Heart right ventricle (tissue), 16 donors: ENCODE results near the gene HK1. TPM values are rescaled to one million over a fixed set of nuclear protein-coding genes. Genes with fewer than 3 reads are reported as not detected.
"Not testable (repeated sequence)": the region's sequence is repeated elsewhere in the genome, so short reads cannot be mapped to it uniquely, and the experiment has no call there.

Experiments
- ATAC-seq, 8 donors: fragments of 200-7000 bp; cut with Tn5 transposase; one replicate each; pipeline ENCODE4 v1.9.1; 2020; ENCODE audit warnings: mild to moderate bottlenecking in 8 of 8, moderate library complexity in 8 of 8, moderate number of reproducible peaks in 1 of 8
- DNase-seq, 2 donors: peaks; one replicate each; pipeline ENCODE4 v3.0.0-alpha.2; 2020
- H3K27ac ChIP-seq, 10 donors: fragments of 200-600 bp; sonication (generic) in 2 of 10; one replicate each; pipeline versions ENCODE4 v1.5.0 to v1.8.0; 2020 to 2022; ENCODE audit warnings: mild to moderate bottlenecking in 3 of 10
- H3K27me3 ChIP-seq, 7 donors: fragments of 200-600 bp; one replicate each; pipeline ENCODE4 v1.8.0; 2021 to 2022; ENCODE audit warnings: mild to moderate bottlenecking in 2 of 7
- H3K36me3 ChIP-seq, 9 donors: fragments of 200-600 bp; sonication (generic) in 1 of 9; one replicate each; pipeline versions ENCODE4 v1.5.0 to v1.8.0; 2020 to 2022; ENCODE audit warnings: mild to moderate bottlenecking in 2 of 9
- H3K4me1 ChIP-seq, 9 donors: fragments of 200-600 bp; sonication (generic) in 1 of 9; one replicate each; pipeline versions ENCODE4 v1.5.0 to v1.8.0; 2020 to 2022; ENCODE audit warnings: mild to moderate bottlenecking in 4 of 9
- H3K4me3 ChIP-seq, 10 donors: fragments of 200-600 bp; sonication (generic) in 2 of 10; one replicate each; pipeline versions ENCODE4 v1.5.0 to v1.8.0; 2020 to 2022; ENCODE audit warnings: mild to moderate bottlenecking in 7 of 10, moderate library complexity in 2 of 10
- H3K9me3 ChIP-seq, 11 donors: fragments of 200-600 bp in 10 of 11; sonication (generic) in 2 of 11; one replicate each; pipeline versions ENCODE4 v1.5.0 to v1.8.0; 2013 to 2022; ENCODE audit warnings: mild to moderate bottlenecking in 2 of 11, control low read depth in 1 of 11, moderate library complexity in 1 of 11
- WGBS, 2 donors: extraction: QIAGEN DNeasy Blood & Tissue Kit; methylation state at CpG; one replicate each; pipeline ENCODE4 v1.1.7; 2013; ENCODE audit warnings: inconsistent platforms in 1 of 2; 5-methylcytosine and 5-hydroxymethylcytosine counted together
- intact Hi-C, 10 donors: fragments of 100-400 bp; cut with DNase I; formaldehyde crosslinking; loops; one replicate each; pipeline versions ENCODE4 v1.11.1 to v1.14.2; 2022
- polyA plus RNA-seq, 2 donors: library from polyadenylated mRNA; stranded (reverse); fragments of 200-250 nt; gene quantifications; one replicate each; pipeline ENCODE4 v1.2.3, GENCODE V29; 2013
- total RNA-seq, 10 donors: library from RNA; stranded (reverse); fragmentation: NEBNext Ultra II Directional in 3 of 10; extraction: Animal tissue kit (Norgen Biotek cat#: 25700) in 3 of 10; gene quantifications; one replicate each; pipeline versions ENCODE4 v1.2.1 to v1.2.4, GENCODE V29; 2021 to 2023
- TF ChIP-seq, protein P1 (sequence below), 9 donors: fragments of 200-600 bp; sonication (generic) in 2 of 9; IDR thresholded peaks; one replicate each; pipeline versions ENCODE4 v1.5.0 to v1.8.0; 2021 to 2022; ENCODE audit warnings: antibody characterized with exemption in 9 of 9, mild to moderate bottlenecking in 5 of 9, moderate library complexity in 1 of 9
- donor health status: Arrhythmogenic right ventricular cardiomyopathy.
- donor health status: ischemic (EF 13 %, LVEDD 7.1; RV severe dilation, severe dysfunction).
- donor health status: healthy with polysubstance abuse.
- donor health status: DM: no; HTN: yes; CAD: no.
- donor health status: DM: no; HTN: no; CAD: no.
- donor health status: ischemic (EF 25% LVEDD 6.9; RV normal size, moderate dysfunction).
- donor health status: ischemic (EF 25% LVEDD 5.7; RV mildly dilated, moderate dysfunction).
- donor health status: healthy.
- donor health status: DM: yes; HTN: yes; CAD: no.
- donor health status: Ischemic cardiomyopathy.
- donor health status: ischemic (EF 35%, LVEDD 5.7; RV mildly dilated, moderate dysfunction).
- donor health status: nonischemic (EF 11% LVEDD 7.7; RV severe dilation, severe dysfunction).
- donor health status: DM: yes; HTN: yes; CAD: no.
- donor health status: PGD.
- donor health status: ischemic (EF 29% LVEDD 5.4; RV normal size, mild dysfunction).
- donor health status: nonischemic (EF 23%, LVEDD 6.1; RV moderate dilation, normal function).

The HK1 gene
- total and polyA plus RNA-seq, 12 donors: 51.9 to 322 (median 233) TPM

DNA sequence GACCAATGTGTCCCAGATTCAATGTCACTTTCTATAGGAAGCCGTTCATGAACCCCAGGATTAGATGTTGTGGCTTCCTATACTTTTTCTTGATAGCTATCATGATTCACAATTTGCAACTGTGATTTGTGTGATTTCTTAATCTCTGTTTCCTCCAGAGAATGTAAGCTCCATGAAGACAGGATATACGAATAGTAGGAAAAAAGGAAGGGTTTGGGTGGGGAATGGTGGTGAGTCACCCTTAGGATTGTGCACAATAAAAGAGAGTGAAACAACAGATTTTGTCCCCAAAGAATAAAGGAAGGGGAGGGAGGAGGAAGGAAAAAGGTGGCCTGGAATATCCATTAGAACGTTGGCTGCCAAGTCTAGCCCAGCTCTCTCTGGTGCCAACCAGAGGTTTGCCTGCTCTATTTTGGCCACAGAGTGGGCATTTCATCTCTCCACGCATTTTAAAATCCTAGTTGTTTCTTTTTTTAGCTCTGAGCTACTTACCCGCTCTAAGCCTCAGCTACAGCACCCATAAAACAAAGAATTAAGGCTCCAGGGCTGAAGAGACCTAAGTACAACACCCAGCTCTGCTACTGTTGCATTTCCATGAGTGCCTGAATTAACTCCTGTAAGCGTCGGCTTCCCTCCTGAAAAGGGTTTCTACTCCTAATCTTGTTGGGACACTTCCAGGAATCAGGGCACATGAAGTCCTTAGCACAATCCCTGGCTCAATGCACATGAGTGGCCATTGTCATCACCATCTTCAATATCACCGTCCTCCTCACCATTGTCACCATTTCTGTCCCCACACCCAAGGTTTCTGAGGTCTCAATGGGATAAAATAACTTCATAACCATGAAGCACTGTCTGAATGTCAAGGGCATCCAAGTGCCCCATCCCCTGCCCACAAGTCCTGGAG is 3.5 kb downstream of the HK1 start:
- Histone ChIP-seq H3K27ac (peak overlapping the region in 3 of 10 donors; percentile 16 to 37 (median 19)), H3K27me3 (no peaks in the 10 kb centered on the region), H3K36me3 (no peaks in the 10 kb centered on the region), H3K4me1 (peaks cover 0 to 27% (median 11%) of the 10 kb centered on the region in 9 donors), H3K4me3 (no peak overlapping the region), H3K9me3 (peaks cover 0 to 7% (median 0%) of the 10 kb centered on the region in 11 donors)
- peak in 6 of 8 donors; percentile 36 to 82 (median 68) for ATAC-seq
- TF ChIP-seq, protein P1, sequence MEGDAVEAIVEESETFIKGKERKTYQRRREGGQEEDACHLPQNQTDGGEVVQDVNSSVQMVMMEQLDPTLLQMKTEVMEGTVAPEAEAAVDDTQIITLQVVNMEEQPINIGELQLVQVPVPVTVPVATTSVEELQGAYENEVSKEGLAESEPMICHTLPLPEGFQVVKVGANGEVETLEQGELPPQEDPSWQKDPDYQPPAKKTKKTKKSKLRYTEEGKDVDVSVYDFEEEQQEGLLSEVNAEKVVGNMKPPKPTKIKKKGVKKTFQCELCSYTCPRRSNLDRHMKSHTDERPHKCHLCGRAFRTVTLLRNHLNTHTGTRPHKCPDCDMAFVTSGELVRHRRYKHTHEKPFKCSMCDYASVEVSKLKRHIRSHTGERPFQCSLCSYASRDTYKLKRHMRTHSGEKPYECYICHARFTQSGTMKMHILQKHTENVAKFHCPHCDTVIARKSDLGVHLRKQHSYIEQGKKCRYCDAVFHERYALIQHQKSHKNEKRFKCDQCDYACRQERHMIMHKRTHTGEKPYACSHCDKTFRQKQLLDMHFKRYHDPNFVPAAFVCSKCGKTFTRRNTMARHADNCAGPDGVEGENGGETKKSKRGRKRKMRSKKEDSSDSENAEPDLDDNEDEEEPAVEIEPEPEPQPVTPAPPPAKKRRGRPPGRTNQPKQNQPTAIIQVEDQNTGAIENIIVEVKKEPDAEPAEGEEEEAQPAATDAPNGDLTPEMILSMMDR (IDR thresholded peaks at IDR 0.05): no peak
- intact Hi-C loops: no loop called here
- 55 to 60% methylated on average over 8 of the region's 8 CpGs for WGBS, 2 donors
- no peak for DNase-seq

DNA sequence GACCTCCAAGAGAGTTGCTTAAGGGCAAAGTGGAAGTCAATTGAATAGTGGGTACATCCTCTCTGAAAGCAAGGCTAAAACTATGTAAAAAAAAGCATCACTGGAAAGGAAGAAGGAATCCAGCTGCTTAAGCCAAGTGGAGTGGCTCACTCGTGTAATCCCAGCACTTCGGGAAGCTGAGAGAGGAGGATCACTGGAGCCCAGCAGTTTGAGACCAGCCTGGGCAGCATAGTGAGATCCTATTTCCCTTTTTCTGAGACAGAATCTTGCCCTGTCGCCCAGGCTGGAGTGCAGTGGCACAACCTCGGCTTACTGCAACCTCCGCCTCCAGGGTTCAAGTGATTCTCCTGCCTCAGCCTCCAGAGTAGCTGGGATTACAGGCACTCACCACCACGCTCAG is 6.1 kb downstream of the HK1 start:
- 80 to 83% methylated on average over 6 of the region's 6 CpGs for WGBS, 2 donors
- H3K9me3 ChIP-seq, H3K27ac ChIP-seq, H3K4me3 ChIP-seq, intact Hi-C loops, H3K36me3 ChIP-seq, DNase-seq, ATAC-seq, H3K27me3 ChIP-seq: not testable (repeated sequence)
- H3K4me1 ChIP-seq: peaks cover 0 to 11% (median 2%) of the 10 kb centered on the region in 9 donors

DNA sequence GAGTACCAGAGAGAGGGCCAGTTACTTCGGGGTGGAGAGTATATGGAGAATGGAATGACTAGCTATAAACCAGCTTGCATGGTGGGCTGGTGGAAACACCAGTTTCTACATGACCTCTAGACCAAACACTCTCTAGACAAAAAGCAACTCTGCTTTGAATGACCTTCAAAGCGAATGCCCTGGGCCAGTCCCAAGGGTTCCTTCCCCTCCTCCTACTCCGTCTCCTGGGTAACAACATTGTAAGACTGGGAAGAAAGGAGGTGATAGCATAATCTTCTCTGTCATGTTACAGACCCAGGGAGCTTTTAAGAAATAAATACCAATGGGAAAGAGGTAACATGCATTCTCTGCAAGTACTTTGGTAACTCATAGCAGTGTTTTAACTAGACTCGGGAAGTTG is 7.4 kb downstream of the HK1 start:
- H3K36me3 ChIP-seq: no peaks in the 10 kb centered on the region
- peaks cover 0 to 7% (median 0%) of the 10 kb centered on the region in 11 donors for H3K9me3 ChIP-seq
- H3K27me3 ChIP-seq: no peaks in the 10 kb centered on the region
- intact Hi-C loops: no loop called here
- H3K4me3 ChIP-seq: no peak overlapping the region
- WGBS, 2 donors: 63 to 71% methylated on average over 4 of the region's 4 CpGs
- ATAC-seq (no peak), DNase-seq (no peak)
- TF ChIP-seq, protein P1 (IDR thresholded peaks at IDR 0.05): no peak
- H3K4me1 ChIP-seq: peaks cover 0 to 11% (median 0%) of the 10 kb centered on the region in 9 donors
- no peak overlapping the region for H3K27ac ChIP-seq

DNA sequence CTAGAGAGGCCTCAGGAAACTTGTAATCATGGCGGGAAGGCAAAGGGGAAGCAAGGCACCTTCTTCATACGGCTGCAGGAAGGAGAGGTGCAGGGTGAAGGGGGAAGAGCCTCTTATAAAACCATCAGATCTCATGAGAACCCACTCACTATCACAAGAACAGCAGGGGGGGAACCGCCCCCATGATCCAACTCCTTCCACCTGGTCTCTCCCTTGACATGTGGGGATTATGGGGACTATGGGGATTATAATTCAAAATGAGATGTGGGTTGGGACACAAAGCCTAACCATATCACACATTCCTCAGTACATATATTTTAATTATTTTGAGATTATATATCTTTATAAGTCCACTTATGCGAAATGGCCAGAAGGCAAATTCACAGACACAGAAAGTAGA is 8.9 kb downstream of the HK1 start:
- Histone ChIP-seq H3K4me1 (peaks cover 0 to 11% (median 0%) of the 10 kb centered on the region in 9 donors), H3K27me3 (no peaks in the 10 kb centered on the region), H3K4me3 (no peak overlapping the region), H3K36me3 (no peaks in the 10 kb centered on the region), H3K9me3 (no peaks in the 10 kb centered on the region), H3K27ac (no peak overlapping the region)
- DNase-seq (no peak), ATAC-seq (no peak)
- intact Hi-C loops: no loop called here
- WGBS, 2 donors: 79 to 95% methylated on average over 4 of the region's 4 CpGs
- TF ChIP-seq, protein P1 (IDR thresholded peaks at IDR 0.05): no peak

DNA sequence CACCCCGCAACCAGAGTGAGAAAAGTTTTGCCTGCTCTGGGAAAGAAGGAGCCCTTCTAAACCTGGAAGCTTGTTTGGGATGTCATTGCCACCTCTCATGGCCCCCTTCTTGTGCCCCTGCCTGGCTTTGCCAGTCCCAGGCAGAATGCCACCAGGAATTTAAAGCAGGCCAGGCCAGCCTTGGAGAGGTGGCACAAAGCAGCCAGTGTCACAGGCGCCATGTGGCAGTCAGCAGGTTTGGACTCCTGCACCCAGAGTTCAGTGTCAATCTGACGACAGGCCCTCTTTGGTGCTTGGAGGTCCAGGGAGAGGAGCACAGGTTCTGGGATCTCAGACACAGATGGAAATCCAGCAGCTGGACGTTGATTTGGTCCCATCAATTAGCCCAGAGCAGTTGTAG is 12.7 kb downstream of the HK1 start:
- no peak for DNase-seq
- Histone ChIP-seq H3K9me3 (no peaks in the 10 kb centered on the region), H3K36me3 (no peaks in the 10 kb centered on the region), H3K27ac (no peak overlapping the region), H3K4me1 (peaks cover 0 to 7% (median 0%) of the 10 kb centered on the region in 9 donors), H3K27me3 (no peaks in the 10 kb centered on the region), H3K4me3 (no peak overlapping the region)
- TF ChIP-seq, protein P1 (IDR thresholded peaks at IDR 0.05): no peak
- 67 to 70% methylated on average over 4 of the region's 4 CpGs for WGBS, 2 donors
- peak in 6 of 8 donors; percentile 29 to 75 (median 56) for ATAC-seq
- intact Hi-C loops: no loop called here
